OCI-LY7 (cell line): ENCODE data around the gene RNF217. TPM values are rescaled to one million over a fixed set of nuclear protein-coding genes. Genes with fewer than 3 reads are reported as not detected.

Source experiments
- BruUV-seq: library from RNA; stranded (reverse); fragments of 400-500 nt; replicated peaks from 2 replicates; lab custom pipeline; 2021; lab: Mats Ljungman, UMichigan
- CTCF ChIA-PET: fragments of 300-600 bp; sonication (Branson Sonifier 250); formaldehyde crosslinking; loops from one replicate; lab custom pipeline; 2022; ENCODE audit warnings: antibody characterized with exemption; ENCODE audit not compliant: unreplicated experiment; lab: Charles Lee
- POLR2A ChIA-PET: fragments of 300-600 bp; sonication (Branson Sonifier 250); formaldehyde crosslinking; loops from one replicate; lab custom pipeline; 2022; ENCODE audit warnings: antibody characterized with exemption; lab: Charles Lee
- DNase-seq: peaks from one replicate; pipeline ENCODE4 v3.0.0-alpha.2; 2015; ENCODE audit warnings: low spot score
- H2AFZ ChIP-seq: fragments of 200-600 bp; sonication (generic), shearing (Covaris generic); 2 replicates; pipeline ENCODE4 v1.6.1; 2014; ENCODE audit warnings: mild to moderate bottlenecking, antibody characterized with exemption, low read length, moderate library complexity
- H3K27ac ChIP-seq: fragments of 200-600 bp; sonication (generic); 2 replicates; pipeline ENCODE4 v1.5.1; 2014; ENCODE audit warnings: mixed run types, low read depth, mild to moderate bottlenecking, moderate library complexity, low read length, inconsistent platforms; ENCODE audit not compliant: poor library complexity, severe bottlenecking
- H3K36me3 ChIP-seq: fragments of 200-600 bp; sonication (generic); 2 replicates; pipeline ENCODE4 v1.6.1; 2014; ENCODE audit warnings: mild to moderate bottlenecking, antibody characterized with exemption, low read length, moderate library complexity, mixed read lengths; ENCODE audit not compliant: insufficient read depth
- H3K4me1 ChIP-seq: fragments of 200-600 bp; sonication (generic); 2 replicates; pipeline ENCODE4 v1.5.1; 2014; ENCODE audit warnings: mild to moderate bottlenecking, low read length; ENCODE audit not compliant: insufficient read depth, poor library complexity, severe bottlenecking
- H3K4me2 ChIP-seq: fragments of 200-600 bp; sonication (generic); 2 replicates; pipeline ENCODE4 v1.6.1; 2014; ENCODE audit warnings: mild to moderate bottlenecking, low read length
- H3K4me3 ChIP-seq: fragments of 200-600 bp; sonication (generic); 2 replicates; pipeline ENCODE4 v1.5.1; 2014; ENCODE audit warnings: mild to moderate bottlenecking, low read depth, low read length; ENCODE audit not compliant: poor library complexity, severe bottlenecking
- H3K79me2 ChIP-seq: fragments of 200-600 bp; sonication (generic); 2 replicates; pipeline ENCODE4 v1.6.1; 2016; ENCODE audit warnings: low read depth, mild to moderate bottlenecking, low read length, moderate library complexity, mixed read lengths; ENCODE audit not compliant: insufficient read depth
- H3K9me2 ChIP-seq: fragments of 200-600 bp; sonication (generic); 2 replicates; pipeline ENCODE4 v1.6.1; 2016; ENCODE audit warnings: mild to moderate bottlenecking, low read length, mixed read lengths; ENCODE audit not compliant: insufficient read depth
- H3K9me3 ChIP-seq: fragments of 200-600 bp; sonication (generic); 2 replicates; pipeline ENCODE4 v1.6.1; 2014; ENCODE audit warnings: mild to moderate bottlenecking, mixed run types, low read length, mixed read lengths
- H4K20me1 ChIP-seq: fragments of 200-600 bp; sonication (generic); 2 replicates; pipeline ENCODE4 v1.6.1; 2014; ENCODE audit warnings: mild to moderate bottlenecking, antibody characterized with exemption, low read length, moderate library complexity, mixed read lengths; ENCODE audit not compliant: insufficient read depth
- CTCF ChIP-seq: fragments of 200-600 bp; sonication (generic); conservative IDR thresholded peaks from 2 replicates; pipeline ENCODE4 v1.5.1; 2014; ENCODE audit warnings: mild to moderate bottlenecking, antibody characterized with exemption, low read length, moderate library complexity, mixed read lengths
- EZH2phosphoT487 ChIP-seq: fragments of 200-600 bp; sonication (generic); IDR thresholded peaks from 2 replicates; pipeline ENCODE4 v1.6.1; 2018; ENCODE audit warnings: low read depth, borderline replicate concordance, mild to moderate bottlenecking, mixed run types, antibody characterized with exemption, low read length, moderate library complexity, mixed read lengths
- intact Hi-C: fragments of 100-400 bp; cut with micrococcal nuclease; formaldehyde crosslinking; loops from one replicate; pipeline ENCODE4 v1.10.0; 2022; ENCODE audit not compliant: unreplicated experiment
- total RNA-seq, 2 experiments: library from RNA; depleted of rRNA in 1 of 2; stranded (reverse); fragments of >200 nt in 1 of 2; shearing (Covaris generic) in 1 of 2; gene quantifications; 2 replicates each; pipeline ENCODE4 v1.2.3, GENCODE V29; 2014 to 2022

RNF217 gene
- total RNA-seq, 2 experiments from 2014 or later = not detected

DNA sequence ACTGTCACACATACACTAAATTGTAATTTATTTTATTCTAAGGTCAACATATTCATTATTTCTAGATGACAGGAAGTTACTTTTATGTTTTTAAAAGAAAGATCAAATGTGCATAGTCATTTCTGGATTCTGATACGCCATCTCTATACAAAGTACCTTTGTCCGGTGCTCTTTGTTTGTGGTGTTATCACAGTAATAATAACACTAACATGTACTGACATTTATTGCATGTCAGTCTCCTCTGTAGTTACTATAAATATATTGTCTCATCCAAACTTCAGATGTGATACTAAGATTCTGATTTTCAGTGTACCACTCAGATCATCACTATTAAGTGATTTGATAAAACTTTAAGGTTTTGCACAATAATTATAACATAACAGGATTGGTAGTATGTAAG, 101.1 kb downstream of the RNF217 start:
- intact Hi-C loops = no loop called here
- H4K20me1 ChIP-seq = no peaks in the 10 kb centered on the region
- H3K4me1 ChIP-seq = no peaks in the 10 kb centered on the region
- no peak for DNase-seq
- H2AFZ ChIP-seq = no peak overlapping the region
- no peaks in the 10 kb centered on the region for H3K9me2 ChIP-seq
- no TSS peak for BruUV-seq
- no peak overlapping the region for H3K4me3 ChIP-seq
- CTCF ChIA-PET = no interaction called here
- H3K9me3 ChIP-seq = no peaks in the 10 kb centered on the region
- POLR2A ChIA-PET = no interaction called here
- H3K36me3 ChIP-seq = no peaks in the 10 kb centered on the region
- TF ChIP-seq CTCF = no peak
- no peak for TF ChIP-seq EZH2phosphoT487
- H3K4me2 ChIP-seq = no peak overlapping the region
- no peaks in the 10 kb centered on the region for H3K79me2 ChIP-seq
- H3K27ac ChIP-seq = no peak overlapping the region

- CTCF ChIA-PET = no interaction called here
- Histone ChIP-seq H3K79me2 (no peaks in the 10 kb centered on the region), H3K27ac (no peak overlapping the region), H3K9me3 (no peaks in the 10 kb centered on the region), H3K9me2 (no peaks in the 10 kb centered on the region), H3K4me1 (no peaks in the 10 kb centered on the region), H2AFZ (no peak overlapping the region), H3K4me2 (no peak overlapping the region), H3K4me3 (no peak overlapping the region), H4K20me1 (no peaks in the 10 kb centered on the region), H3K36me3 (no peaks in the 10 kb centered on the region)
- intact Hi-C loops = no loop called here
- POLR2A ChIA-PET = interaction anchor here (0.6 to 0.7 kb wide), 2 partner anchors 1287 to 1345 kb away, joined by 3 read pairs; no protein-coding TSS in a partner anchor
- TF ChIP-seq EZH2phosphoT487 (no peak), CTCF (no peak)
- DNase-seq = no peak
- no TSS peak for BruUV-seq
Observed at GRCh38 chr6:125066140-125066539, 103.9 kb downstream of the RNF217 start.

- no peak for DNase-seq
- no peaks in the 10 kb centered on the region for H3K9me2 ChIP-seq
- no peak overlapping the region for H3K4me2 ChIP-seq
- intact Hi-C loops = no loop called here
- no peak overlapping the region for H2AFZ ChIP-seq
- BruUV-seq = no TSS peak
- POLR2A ChIA-PET = interaction anchor here (0.5 to 0.7 kb wide), 2 partner anchors 7 to 57 kb away, joined by 3 read pairs; no protein-coding TSS in a partner anchor
- no peak overlapping the region for H3K4me3 ChIP-seq
- H3K4me1 ChIP-seq = no peaks in the 10 kb centered on the region
- no peak overlapping the region for H3K27ac ChIP-seq
- TF ChIP-seq EZH2phosphoT487 (no peak), CTCF (no peak)
- H3K36me3 ChIP-seq = no peaks in the 10 kb centered on the region
- CTCF ChIA-PET = no interaction called here
- no peaks in the 10 kb centered on the region for H4K20me1 ChIP-seq
- H3K79me2 ChIP-seq = no peaks in the 10 kb centered on the region
- no peaks in the 10 kb centered on the region for H3K9me3 ChIP-seq
Observed at GRCh38 chr6:125066964-125067363, 104.7 kb downstream of the RNF217 start.
